ENCODE data around the gene LIX1L.

DNA sequence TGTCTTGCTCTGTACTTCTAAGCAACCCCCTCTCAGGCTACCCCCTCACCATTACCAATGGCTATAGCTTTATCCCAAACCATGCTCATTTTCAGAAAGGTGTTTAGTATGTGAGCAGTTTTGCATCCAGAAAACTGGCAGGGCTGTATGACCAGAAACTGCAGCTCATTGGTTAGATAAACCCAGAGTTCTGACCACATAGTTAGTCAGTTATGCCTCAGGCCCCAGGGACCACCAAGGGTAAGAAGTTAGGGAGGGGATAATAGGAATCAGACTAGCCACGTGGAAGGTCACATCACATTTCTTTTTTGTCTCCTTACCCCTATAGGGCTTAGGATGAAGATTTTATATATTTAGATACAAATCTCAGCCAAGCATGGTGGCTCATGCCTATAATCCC, 49.2 kb downstream of the LIX1L start:
- TF ChIP-seq, protein P1, sequence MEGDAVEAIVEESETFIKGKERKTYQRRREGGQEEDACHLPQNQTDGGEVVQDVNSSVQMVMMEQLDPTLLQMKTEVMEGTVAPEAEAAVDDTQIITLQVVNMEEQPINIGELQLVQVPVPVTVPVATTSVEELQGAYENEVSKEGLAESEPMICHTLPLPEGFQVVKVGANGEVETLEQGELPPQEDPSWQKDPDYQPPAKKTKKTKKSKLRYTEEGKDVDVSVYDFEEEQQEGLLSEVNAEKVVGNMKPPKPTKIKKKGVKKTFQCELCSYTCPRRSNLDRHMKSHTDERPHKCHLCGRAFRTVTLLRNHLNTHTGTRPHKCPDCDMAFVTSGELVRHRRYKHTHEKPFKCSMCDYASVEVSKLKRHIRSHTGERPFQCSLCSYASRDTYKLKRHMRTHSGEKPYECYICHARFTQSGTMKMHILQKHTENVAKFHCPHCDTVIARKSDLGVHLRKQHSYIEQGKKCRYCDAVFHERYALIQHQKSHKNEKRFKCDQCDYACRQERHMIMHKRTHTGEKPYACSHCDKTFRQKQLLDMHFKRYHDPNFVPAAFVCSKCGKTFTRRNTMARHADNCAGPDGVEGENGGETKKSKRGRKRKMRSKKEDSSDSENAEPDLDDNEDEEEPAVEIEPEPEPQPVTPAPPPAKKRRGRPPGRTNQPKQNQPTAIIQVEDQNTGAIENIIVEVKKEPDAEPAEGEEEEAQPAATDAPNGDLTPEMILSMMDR (IDR thresholded peaks at IDR 0.05) = no peak
- TF ChIP-seq POLR2A (IDR thresholded peaks at IDR 0.05) = no peak
